Measurements from ENCODE around the gene GJA3. TPM values are rescaled to one million over a fixed set of nuclear protein-coding genes. Genes with fewer than 3 reads are reported as not detected.

GJA3 gene
- 0.04 TPM for polyA plus RNA-seq (2013, experiment 1 of 2; ENCODE audit: insufficient read length)
- polyA plus RNA-seq (2013, experiment 2 of 2; ENCODE audit: insufficient read length), result 0.18 TPM

DNA sequence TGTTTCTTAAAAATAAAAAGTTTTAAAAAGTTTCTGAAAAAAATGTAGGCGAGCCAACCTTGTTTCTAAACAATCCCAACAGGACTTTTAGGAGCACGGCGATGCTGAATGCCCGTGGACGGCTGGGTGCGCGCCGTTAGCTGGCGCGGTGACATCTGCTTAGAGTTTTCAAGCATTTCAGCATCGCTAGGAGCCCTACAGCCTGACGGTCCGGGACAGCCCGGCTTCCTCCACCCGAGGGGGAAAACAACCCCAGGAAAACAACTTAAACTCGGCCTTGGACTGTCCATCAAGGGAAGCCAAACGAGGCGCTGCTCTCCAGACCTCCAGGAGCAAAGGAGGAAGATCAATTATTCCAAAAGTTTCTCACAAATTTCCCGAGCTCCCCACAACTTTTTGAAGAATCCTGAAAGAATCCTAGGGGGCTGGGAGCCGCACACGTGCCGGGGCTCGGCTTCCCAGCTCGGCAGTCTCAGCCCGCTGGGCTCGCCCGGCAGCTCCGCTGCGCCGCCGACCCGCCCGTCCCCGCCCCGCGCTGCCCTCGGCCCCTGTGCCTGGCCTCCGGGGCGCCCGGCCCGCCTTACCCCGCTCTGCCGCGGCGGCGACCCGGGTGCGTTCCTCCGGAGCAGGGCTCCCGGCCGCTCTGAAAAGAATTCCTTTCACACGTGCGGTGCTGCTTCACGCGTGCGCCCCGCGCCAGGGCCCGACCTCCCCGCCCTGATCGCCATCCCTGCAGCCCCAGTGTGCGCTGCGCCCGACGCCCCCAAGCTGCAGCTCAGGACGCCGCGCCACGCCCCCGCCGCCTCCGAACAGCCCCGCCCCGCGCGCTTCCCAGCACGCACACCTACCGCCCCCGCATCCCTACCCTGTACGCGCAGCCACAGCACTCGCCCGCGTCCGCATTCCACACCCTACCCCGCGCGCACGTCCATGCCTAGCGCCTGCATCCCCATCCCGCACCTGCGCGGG is at the start of gene GJA3:
TSS of gene GJA3 (minus strand) at position 747 of the 969 bp plus-strand sequence. CDS start 17,764 bp downstream, outside the sequence.
- peak; percentile 17 for DNase-seq

DNA sequence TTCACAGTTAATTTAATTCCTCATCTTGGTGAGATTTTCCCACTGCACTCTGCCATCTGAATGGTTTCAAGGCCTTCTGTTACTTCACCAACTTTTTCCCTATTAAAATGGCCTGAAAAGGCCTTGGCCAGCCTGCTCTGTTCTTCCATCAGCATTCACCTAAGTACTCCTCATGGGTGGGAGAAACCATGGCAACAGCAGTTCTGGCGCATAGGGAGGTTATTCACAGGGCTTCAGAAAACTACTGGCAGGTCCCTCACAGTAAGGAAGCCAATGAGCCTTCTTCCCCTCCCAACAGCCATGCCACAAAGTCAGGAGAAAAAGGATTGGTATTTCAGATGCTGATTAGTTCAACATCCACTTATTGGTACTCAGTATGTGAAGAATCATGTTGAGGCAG is 49.1 kb upstream of the GJA3 start:
- DNase-seq, result no peak

DNA sequence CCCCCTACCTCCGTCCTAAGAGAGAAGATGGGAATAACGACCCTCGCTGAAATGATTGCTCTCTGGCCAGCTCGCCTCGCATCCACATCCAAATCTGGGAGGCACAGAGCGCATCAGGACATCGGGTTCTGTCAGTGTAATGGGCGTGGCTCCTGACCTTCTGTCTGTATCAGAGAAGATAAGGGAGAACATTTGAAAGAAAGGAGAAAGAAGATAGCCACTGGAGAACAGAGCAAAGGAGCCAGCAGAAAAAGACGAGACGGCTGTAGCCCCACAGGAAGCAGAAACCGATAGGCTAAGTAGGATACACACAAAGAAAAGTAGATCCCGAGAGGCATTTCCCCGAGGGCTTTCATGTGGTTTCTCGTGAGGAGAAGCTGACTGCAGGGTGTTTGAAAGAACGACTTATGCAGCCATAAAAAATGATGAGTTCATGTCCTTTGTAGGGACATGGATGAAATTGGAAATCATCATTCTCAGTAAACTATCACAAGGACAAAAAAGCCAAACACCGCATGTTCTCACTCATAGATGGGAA is 45.9 kb upstream of the GJA3 start:
- no peak for DNase-seq

DNA sequence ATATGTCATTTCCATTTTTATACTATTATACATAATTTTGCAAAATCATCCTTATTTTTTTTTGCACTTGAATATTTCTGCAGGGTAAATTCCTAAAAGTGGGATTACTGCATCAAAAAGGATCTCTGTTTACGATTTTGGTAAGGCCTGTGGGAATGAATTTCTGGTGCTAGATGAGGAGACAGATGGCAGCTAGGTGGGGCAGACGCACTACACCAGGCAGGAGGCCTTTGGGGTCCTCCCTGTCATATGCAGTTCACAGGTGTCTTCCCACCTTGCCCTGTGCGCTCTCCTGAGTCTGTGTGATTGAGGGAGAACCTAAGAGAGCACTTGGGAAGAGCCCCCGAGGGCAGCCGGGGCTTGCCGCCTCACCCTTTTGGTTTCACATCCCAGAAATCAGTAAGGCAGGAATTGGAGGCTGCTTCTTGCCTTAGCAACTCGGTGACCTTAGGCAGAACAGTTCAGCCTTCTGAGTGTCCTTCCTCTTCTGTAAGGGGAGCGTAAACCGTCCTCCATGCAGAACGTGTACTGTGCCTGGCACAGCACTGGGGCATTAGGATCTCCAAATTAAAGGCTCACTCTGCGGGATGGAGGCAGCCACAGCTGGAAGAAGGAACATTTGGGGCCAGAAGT is 45.3 kb upstream of the GJA3 start:
- DNase-seq, result no peak

DNA sequence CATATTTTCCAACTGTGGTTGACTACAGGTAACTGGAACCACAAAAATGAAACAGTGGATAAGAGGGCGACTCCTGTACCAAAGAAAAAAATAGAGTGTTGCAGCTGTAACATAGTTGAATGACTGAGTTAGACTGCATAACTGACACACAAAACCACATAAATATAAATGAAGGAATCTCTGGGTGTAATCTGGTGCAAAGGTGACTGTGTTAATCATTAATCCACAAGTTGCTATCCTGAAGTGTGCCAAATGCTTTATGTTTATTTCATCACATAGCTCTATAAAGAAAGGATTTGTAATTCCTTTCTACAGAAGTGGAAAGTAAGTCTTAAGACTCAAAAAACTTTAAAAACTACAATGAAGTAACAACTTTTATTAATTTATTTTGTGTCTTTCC is 37.9 kb upstream of the GJA3 start:
- no peak for DNase-seq

DNA sequence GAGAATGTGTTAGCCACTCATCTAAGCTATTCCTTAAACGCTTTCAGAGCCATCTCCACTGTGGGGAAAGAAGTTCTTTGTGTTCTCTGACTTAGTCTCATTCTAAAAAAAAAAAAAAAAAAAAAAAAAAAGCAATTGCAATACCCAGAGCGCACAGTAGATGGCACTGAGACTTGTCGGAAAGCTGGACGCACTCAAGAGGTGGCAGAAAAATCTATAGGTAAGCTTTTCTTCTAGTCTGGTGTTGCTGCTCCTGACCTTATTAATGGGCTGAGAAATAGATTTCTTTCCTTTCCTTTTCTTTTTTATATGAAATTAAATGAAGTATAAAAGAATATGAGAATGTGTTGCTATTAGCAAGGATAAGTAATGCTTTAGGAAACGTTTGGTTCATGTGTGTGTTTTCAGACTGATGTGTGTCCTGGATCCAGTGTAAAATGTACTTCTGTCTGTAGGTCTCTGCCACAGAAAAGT is 36.5 kb upstream of the GJA3 start:
- DNase-seq, result peak; percentile 46

DNA sequence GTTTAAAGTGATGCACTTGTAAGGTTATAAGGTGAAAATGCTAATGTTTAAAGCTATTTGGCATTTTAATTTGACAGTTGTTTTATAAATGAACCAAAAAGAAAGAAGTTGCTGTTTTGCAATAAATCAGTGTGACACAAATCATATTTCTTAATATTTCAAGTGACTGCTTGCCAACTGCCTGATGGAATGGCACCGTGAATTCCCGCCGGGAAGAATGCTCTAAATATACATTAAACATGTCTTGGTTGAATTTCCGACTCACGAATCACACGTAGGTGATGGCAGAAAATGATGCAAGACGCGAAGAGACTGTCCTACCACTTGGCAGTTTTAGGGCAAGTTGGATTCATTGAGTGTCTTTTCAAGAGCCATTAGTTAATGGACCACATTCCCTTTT is 34.9 kb upstream of the GJA3 start:
- DNase-seq, result peak; percentile 28

DNA sequence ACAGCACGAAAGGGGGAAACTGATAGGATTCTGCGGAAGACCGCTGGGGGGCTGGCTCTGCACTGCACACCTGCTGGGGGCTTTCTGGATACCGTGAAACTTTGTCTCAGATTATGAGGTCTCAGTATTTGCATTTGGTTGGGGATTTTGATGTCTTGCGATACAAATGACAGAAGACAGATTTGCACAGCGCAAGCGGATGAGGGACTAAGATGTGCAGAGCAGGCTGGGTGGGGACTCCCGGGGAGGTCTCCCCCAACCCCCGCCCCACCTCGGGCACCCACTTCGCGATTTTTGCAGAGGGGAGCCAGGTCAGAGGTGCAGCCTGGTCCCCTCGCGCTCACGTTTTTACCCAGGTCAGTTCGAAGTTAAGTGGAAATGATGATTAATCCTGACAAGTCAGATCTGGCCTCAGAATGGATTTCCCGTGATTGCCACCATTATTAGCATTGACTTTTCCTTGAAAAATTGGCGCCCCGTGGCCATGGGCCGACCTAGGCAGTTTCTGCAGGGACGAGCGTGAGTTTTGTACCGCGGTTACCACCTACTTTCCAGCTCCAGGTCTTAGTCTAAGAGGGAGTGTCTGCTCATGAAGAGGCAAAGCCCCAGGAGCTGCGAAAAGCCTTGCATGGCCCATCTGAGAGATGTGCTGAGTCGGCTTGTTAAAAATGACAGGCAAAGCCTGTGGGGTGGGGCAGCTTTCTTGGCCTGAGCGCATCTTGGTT is 33.2 kb upstream of the GJA3 start:
- no peak for DNase-seq

DNA sequence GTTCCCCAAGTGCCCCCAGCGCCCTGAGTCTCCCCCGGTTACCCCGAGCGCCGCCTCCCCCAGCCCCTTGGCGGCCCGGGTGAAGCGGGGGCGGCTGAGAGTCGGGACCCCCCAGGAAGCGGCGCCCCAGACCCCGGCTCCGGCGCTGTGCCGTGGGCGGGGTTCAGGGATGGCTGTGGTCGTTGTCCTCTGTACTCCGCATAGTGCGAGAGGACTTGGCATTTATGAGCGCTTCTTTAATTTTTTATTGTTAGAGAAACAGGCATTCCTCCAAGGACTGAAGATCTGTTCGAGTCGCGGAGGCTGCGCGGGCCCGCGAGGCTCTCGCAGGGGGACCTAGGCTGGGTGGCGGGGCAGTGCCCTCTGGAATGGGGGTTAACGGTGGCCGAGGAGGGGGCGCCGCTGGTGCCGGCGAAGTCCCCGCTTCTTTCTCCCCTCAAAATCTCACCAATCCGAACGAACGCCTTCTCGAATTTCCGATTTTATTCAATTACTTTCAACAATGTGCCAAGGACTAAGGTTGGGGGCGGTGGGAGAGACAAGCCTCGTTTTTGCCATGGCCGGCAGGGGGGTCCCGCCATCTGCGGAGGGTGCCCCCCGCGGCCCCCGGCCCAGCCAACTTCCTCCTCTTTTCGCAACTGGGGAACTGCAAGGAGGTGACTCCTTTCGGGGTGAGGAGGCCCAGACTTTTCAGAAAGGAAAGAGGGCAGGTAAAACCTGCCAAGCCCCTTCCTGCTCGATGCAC is 32.5 kb upstream of the GJA3 start:
- DNase-seq, result no peak

DNA sequence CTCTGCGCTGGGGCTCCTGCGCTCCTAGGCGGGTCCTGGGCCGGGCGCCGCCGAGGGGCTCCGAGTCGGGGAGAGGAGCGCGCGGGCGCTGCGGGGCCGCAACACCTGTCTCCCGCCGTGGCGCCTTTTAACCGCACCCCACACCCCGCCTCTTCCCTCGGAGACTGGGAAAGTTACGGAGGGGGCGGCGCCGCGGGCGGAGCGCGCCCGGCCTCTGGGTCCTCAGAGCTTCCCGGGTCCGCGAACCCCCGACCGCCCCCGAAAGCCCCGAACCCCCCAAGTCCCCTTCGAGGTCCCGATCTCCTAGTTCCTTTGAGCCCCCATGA is 31.9 kb upstream of the GJA3 start, which contains the start of gene GJB2:
TSS of gene GJB2 (minus strand) at position 103 of the 326 bp plus-strand sequence. CDS start 3,357 bp downstream, outside the sequence.
- no peak for DNase-seq

DNA sequence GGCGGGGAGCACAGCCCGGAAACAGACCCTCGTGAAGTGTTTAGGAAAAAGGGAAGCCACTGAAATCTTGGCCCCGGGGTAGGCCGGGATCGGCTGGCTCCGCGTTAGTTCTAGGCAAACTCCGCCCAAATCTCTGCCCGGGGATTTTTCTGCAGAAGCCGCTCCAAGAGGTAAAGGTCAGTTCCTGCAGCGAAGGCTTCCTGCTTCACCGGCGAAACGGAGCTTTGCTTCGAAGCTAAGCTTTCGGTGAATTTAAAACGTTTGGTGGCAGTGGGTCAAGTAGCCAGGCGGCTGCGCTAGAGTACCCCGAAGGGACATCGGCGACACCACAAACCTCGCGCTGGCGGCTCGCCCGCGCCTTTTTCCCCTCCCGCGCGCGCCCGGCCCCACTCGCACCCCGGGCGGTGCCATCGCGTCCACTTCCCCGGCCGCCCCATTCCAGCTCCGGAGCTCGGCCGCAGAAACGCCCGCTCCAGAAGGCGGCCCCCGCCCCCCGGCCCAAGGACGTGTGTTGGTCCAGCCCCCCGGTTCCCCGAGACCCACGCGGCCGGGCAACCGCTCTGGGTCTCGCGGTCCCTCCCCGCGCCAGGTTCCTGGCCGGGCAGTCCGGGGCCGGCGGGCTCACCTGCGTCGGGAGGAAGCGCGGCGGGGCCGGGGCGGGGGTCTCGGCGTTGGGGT is 31.4 kb upstream of the GJA3 start:
- DNase-seq, result no peak

DNA sequence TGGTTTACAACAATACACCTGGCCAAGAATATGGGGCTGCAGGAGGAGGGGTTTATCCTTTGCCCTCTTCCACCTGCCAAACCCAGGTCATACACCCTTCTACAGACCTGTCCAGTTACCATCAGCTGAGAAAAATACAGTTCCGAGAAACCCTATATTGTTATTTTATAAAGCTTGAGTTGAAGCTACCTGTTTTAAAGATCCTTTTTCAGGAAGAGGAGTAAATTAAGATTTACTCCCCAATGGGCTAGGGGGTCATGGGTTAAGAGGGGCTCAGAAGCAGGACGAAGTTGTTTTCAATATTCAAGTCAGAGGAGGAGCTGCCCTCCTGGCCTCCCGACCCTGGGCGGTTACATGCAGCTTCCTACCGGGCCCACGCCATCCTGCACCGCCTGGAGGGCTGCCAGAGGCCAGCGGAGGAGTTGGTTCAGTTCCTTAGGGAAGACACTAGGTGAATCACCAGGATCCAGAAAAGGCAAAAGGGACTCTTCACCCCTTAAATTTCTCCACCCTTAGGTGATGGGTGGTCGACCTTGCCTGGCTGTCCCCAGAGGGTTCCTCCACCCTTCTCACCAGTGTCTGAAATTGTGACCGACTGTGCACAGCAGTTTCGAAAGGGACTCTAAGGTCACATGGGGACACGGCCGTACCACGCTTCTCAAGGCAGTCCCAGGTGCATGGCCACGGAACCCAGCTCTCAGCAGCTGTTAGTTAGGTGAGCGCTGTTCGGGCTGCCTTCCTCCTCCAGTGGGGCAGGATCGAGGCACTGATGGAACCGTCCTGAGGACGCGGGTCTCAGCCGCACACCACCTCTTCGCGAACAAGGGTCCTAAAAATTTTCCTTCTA is 30.7 kb upstream of the GJA3 start:
- no peak for DNase-seq

DNA sequence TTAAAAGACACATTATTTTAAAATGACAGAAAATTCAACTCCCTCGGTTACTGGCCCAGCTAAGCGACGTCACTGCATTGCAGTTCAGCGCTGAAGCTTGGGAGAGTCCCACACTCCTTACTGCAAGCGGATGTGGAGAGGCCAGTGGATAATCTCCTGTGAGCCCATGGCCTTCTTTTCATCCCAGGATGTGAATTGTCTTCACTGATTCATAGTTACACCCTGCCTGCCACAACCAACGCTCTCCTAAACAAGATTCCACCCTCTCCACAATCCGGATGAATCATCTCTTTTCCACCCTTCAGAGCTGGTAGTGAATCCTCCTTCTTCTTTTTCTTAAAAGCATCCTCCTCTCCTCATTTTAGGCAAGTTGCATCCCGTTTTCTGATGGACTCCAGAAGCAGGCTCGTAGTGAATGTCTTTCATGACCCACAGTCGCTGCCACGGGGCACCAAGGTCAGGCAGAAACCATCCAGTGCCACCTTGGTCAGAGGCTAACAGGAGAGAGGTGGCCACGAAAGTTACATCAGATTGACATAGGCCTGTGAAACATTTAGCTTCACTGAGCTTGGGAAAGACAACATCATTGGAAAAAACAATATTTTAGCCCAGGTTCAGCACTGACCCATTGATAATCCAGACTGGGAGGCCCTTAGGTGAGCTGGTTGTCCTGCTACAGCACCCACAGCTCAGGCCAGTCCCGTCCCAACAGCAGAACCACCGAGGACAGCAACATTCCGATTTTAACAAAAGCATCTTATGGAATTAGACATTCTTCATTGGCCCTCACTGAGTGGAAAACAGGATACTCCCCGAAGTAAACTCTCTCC is 29.8 kb upstream of the GJA3 start:
- DNase-seq, result peak; percentile 78

DNA sequence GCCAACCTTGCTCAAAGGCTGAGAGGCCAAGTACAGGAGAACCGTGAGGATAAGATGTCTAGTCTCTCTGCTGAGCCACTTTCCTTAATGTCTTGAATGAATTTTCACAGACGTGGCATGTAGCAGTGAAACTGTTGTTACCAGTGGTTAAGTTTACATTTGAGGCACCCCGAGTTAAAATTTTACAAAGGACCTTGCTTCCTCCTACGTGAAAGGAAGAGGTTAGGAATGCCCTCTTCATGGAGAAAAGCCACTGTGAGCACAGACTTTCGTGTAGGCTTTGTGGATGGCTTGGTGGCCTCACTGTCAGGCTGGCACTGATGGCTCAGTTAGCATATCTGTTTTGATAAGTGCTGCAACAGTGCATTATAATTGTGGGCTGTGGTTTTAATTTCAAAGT is 29.2 kb upstream of the GJA3 start:
- no peak for DNase-seq

DNA sequence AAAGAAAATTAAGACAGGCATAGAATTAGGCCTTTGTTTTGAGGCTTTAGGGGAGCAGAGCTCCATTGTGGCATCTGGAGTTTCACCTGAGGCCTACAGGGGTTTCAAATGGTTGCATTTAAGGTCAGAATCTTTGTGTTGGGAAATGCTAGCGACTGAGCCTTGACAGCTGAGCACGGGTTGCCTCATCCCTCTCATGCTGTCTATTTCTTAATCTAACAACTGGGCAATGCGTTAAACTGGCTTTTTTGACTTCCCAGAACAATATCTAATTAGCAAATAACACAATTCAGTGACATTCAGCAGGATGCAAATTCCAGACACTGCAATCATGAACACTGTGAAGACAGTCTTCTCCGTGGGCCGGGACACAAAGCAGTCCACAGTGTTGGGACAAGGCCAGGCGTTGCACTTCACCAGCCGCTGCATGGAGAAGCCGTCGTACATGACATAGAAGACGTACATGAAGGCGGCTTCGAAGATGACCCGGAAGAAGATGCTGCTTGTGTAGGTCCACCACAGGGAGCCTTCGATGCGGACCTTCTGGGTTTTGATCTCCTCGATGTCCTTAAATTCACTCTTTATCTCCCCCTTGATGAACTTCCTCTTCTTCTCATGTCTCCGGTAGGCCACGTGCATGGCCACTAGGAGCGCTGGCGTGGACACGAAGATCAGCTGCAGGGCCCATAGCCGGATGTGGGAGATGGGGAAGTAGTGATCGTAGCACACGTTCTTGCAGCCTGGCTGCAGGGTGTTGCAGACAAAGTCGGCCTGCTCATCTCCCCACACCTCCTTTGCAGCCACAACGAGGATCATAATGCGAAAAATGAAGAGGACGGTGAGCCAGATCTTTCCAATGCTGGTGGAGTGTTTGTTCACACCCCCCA is 28.1 kb upstream of the GJA3 start:
- DNase-seq, result no peak

DNA sequence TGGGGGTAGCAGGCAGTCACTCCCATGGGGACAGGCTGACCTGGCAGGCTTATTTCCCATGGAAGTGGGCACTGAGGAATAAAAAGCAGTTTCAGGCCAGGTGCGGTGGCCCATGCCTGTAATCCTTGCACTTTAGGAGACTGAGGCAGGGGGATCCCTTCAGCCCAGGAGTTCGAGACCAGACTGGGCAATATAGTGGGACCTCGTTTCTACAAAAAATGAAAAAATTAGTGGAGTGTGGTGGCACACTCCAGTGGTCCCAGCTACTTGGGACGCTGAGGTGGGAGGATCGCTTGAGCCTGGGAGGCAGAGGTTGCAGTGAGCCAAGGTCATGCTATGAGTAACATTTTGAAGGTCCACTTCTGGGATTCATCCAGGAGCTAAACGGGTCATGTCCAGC is 25.9 kb upstream of the GJA3 start:
- no peak for DNase-seq

DNA sequence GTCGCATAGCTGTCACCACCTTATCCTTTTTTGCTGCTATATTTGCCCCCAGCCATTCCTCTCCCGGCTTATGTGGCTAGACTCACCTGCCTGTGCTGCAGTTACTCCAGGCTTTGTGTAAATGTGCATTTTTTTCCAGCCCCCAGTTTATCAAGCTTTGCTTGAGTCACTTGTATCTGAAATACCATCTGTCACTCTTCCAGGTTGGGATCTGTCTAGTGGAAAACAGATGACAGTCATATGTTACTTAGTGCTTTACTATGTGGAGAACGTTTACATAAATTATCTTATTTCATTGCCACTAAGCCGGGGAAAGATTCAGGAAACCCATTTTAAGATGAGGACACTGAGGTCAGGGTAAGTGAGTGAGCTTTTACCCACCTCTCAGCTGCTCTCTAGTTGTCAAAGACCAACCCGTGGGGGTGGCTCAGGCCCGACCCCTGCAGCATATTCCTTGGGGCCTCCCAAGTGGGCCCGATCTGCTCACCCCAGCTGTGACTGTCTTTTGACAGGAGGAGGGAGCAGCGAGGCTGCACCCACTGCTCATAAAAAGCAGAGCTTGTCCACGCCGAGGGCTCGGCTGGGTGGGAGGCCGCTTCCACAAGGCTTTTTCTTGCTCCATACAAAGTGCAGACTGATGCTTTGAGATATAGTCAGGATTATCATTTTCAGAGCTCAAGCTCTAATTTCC is 24.7 kb upstream of the GJA3 start:
- DNase-seq, result no peak

All from fibroblast of skin of scalp (primary cell).